Endothelial cell of umbilical vein (primary cell): ENCODE data around the gene ATXN7L1.

ENCODE experiments used
- CTCF ChIP-seq, 2 donors: IDR thresholded peaks; 1 replicate in 1 of 2; 2 replicates in 1 of 2; pipeline ENCODE4 v1.5.1; 2011; ENCODE audit warnings: low read length in 2 of 2, mild to moderate bottlenecking in 2 of 2, moderate library complexity in 2 of 2, control low read depth in 1 of 2, inconsistent platforms in 1 of 2, low read depth in 1 of 2; ENCODE audit not compliant: insufficient read depth in 1 of 2; ENCODE audit errors: extremely low read depth in 1 of 2
- FOS ChIP-seq: IDR thresholded peaks from 2 replicates; pipeline ENCODE4 v1.6.1; 2011; ENCODE audit warnings: mild to moderate bottlenecking, low read length, moderate library complexity, borderline replicate concordance; ENCODE audit not compliant: insufficient read depth
- MAX ChIP-seq: IDR thresholded peaks from 2 replicates; pipeline ENCODE4 v1.6.1; 2011; ENCODE audit not compliant: insufficient read depth, insufficient read length
- MYC ChIP-seq: IDR thresholded peaks from one replicate; pipeline ENCODE4 v1.6.1; 2011; ENCODE audit warnings: mild to moderate bottlenecking, low read depth, low read length
- POLR2A ChIP-seq: IDR thresholded peaks from 2 replicates; pipeline ENCODE4 v1.6.1; 2012; ENCODE audit warnings: low read depth, mild to moderate bottlenecking, control low read depth, low read length

GRCh38 chr7:105583061-105583460, 293.3 kb downstream of the ATXN7L1 start:
- TF ChIP-seq FOS, result no peak
- TF ChIP-seq MAX, result no peak
- no peak for TF ChIP-seq CTCF (IDR thresholded peaks at IDR 0.05; ENCODE audit: extremely low read depth in 1 of 2, insufficient read depth in 1 of 2, low read depth in 1 of 2, low read length in 2 of 2)
- TF ChIP-seq POLR2A, result no peak
- TF ChIP-seq MYC, result no peak
